Mammary epithelial cell (primary cell): ENCODE measurements around the gene DAB2IP.

ENCODE experiments used
- CTCF ChIP-seq, 2 donors: IDR thresholded peaks in 1 of 2; conservative IDR thresholded peaks in 1 of 2; 2 replicates each; pipeline ENCODE4 v1.5.1; 2011 to 2012; ENCODE audit warnings: inconsistent platforms in 2 of 2, low read length in 2 of 2, mild to moderate bottlenecking in 2 of 2, control low read depth in 1 of 2, low read depth in 1 of 2; ENCODE audit not compliant: insufficient read depth in 1 of 2; ENCODE audit errors: extremely low read depth in 1 of 2
- EZH2 ChIP-seq: IDR thresholded peaks from 2 replicates; pipeline ENCODE4 v1.6.1; 2012; ENCODE audit warnings: low read length, inconsistent platforms, borderline replicate concordance

- TF ChIP-seq CTCF (conservative IDR thresholded peaks at IDR 0.05 in 1 of 2, IDR thresholded peaks at IDR 0.05 in 1 of 2; ENCODE audit: extremely low read depth in 1 of 2, insufficient read depth in 1 of 2, low read depth in 1 of 2, low read length in 2 of 2) (no peak), EZH2 (no peak)
Observed at GRCh38 chr9:121776739-121777637, 125.6 kb downstream of the DAB2IP start.
